Mucosa of descending colon (tissue), 3 donors: Measurements from ENCODE around the gene HSPA12A. TPM values are rescaled to one million over a fixed set of nuclear protein-coding genes. Genes with fewer than 3 reads are reported as not detected.

Experiments used
- ATAC-seq: fragments of 200-7000 bp; cut with Tn5 transposase; one replicate; pipeline ENCODE4 v1.9.1; 2020; ENCODE audit warnings: mild to moderate bottlenecking, moderate library complexity
- DNase-seq, 3 donors: peaks; one replicate each; pipeline ENCODE4 v3.0.0-alpha.2; 2020
- H3K36me3 ChIP-seq: fragments of 200-600 bp; one replicate; pipeline ENCODE4 v1.8.0; 2021; ENCODE audit warnings: low read depth, mild to moderate bottlenecking
- H3K4me1 ChIP-seq: fragments of 200-600 bp; one replicate; pipeline ENCODE4 v1.8.0; 2021; ENCODE audit warnings: low read depth, mild to moderate bottlenecking
- H3K4me3 ChIP-seq: fragments of 200-600 bp; one replicate; pipeline ENCODE4 v1.8.0; 2021; ENCODE audit warnings: mild to moderate bottlenecking
- H3K9me3 ChIP-seq: fragments of 200-600 bp; one replicate; pipeline ENCODE4 v1.8.0; 2021; ENCODE audit warnings: mild to moderate bottlenecking
- intact Hi-C, 2 donors: fragments of 100-400 bp; cut with DNase I in 1 of 2; cut with micrococcal nuclease in 1 of 2; formaldehyde crosslinking; loops; one replicate each; pipeline versions ENCODE4 v1.11.0 to v1.11.1; 2022; cut with DNase I, micrococcal nuclease
- total RNA-seq, 3 donors: library from RNA; stranded (reverse); fragmentation: NEBNext Ultra II Directional in 2 of 3; extraction: Animal tissue kit (Norgen Biotek cat#: 25700) in 2 of 3; gene quantifications; one replicate each; pipeline versions ENCODE4 v1.2.1 to v1.2.4, GENCODE V29; 2021 to 2023
- TF ChIP-seq, protein P1 (sequence below): fragments of 200-600 bp; IDR thresholded peaks from one replicate; pipeline ENCODE4 v1.8.0; 2022; ENCODE audit warnings: antibody characterized with exemption, mild to moderate bottlenecking
- donor health status: DM: no; HTN: no; CAD: no; lungs with moderate emphysema.
- donor health status: DM: no; HTN: no; CAD: no.
- donor health status: DM: no; HTN: yes; CAD: no.

Gene HSPA12A
- total RNA-seq, 3 donors from 2014 or later: 7.7 to 20.6 (median 8.8) TPM

DNA sequence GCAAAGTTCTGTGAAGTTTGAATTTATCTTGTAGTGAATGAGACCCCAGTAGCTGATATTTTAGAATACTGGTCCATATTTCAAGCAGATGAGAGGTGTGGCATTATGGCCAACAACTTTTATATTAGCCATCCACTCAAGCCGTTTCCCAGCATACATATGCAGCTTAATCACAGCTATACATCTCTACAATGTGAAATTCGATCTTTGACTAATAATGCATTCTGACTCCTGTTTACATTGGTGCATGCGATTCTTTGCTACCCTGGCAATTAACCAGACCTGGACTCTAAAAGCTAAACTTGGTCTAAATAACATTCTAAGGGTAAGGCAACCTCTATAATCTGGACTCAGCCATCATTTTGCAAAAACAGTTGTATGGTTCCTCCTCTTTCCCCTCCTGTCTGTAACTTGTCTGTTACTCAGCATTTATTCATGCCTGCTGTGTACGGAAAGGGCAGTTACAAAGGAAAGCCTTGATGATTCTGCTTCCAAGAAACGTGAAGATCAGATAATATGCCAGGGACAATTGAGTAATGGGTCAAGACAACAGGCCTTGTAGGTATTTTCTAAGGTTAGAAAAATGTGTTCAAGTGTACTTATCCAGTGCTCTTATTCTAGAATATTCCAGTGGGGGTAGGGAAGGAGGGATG, 71.0 kb downstream of the HSPA12A start:
- intact Hi-C loops: no loop called here
- Histone ChIP-seq H3K4me1 (no peaks in the 10 kb centered on the region), H3K4me3 (no peak overlapping the region), H3K36me3 (no peaks in the 10 kb centered on the region), H3K9me3 (no peaks in the 10 kb centered on the region)
- ATAC-seq (no peak), DNase-seq (no peak)
- TF ChIP-seq, protein P1, sequence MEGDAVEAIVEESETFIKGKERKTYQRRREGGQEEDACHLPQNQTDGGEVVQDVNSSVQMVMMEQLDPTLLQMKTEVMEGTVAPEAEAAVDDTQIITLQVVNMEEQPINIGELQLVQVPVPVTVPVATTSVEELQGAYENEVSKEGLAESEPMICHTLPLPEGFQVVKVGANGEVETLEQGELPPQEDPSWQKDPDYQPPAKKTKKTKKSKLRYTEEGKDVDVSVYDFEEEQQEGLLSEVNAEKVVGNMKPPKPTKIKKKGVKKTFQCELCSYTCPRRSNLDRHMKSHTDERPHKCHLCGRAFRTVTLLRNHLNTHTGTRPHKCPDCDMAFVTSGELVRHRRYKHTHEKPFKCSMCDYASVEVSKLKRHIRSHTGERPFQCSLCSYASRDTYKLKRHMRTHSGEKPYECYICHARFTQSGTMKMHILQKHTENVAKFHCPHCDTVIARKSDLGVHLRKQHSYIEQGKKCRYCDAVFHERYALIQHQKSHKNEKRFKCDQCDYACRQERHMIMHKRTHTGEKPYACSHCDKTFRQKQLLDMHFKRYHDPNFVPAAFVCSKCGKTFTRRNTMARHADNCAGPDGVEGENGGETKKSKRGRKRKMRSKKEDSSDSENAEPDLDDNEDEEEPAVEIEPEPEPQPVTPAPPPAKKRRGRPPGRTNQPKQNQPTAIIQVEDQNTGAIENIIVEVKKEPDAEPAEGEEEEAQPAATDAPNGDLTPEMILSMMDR: no peak

DNA sequence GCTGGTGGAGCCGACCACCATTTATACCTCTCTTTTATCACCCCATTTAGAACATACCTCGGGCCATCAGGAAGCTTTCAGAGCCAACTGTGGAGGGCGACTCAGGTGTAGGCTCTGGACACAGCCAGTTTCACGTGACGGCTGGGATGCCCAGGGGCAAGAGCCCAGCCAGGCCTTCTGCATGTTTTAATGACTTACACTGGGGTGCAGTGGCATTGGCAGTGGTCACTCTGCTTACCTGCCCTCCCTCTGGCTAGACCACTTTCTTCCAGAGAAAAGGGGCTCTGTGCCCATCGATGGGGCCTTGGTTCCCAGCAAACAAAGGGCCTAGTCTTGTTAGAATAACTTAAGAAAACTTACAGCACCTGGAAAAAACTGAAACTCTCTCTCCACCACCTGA, 71.7 kb downstream of the HSPA12A start:
- H3K9me3 ChIP-seq: no peaks in the 10 kb centered on the region
- H3K4me1 ChIP-seq: no peaks in the 10 kb centered on the region
- H3K36me3 ChIP-seq: no peaks in the 10 kb centered on the region
- no peak overlapping the region for H3K4me3 ChIP-seq
- no peak for ATAC-seq
- DNase-seq: no peak
- intact Hi-C loops: no loop called here
- TF ChIP-seq, protein P1: no peak

DNA sequence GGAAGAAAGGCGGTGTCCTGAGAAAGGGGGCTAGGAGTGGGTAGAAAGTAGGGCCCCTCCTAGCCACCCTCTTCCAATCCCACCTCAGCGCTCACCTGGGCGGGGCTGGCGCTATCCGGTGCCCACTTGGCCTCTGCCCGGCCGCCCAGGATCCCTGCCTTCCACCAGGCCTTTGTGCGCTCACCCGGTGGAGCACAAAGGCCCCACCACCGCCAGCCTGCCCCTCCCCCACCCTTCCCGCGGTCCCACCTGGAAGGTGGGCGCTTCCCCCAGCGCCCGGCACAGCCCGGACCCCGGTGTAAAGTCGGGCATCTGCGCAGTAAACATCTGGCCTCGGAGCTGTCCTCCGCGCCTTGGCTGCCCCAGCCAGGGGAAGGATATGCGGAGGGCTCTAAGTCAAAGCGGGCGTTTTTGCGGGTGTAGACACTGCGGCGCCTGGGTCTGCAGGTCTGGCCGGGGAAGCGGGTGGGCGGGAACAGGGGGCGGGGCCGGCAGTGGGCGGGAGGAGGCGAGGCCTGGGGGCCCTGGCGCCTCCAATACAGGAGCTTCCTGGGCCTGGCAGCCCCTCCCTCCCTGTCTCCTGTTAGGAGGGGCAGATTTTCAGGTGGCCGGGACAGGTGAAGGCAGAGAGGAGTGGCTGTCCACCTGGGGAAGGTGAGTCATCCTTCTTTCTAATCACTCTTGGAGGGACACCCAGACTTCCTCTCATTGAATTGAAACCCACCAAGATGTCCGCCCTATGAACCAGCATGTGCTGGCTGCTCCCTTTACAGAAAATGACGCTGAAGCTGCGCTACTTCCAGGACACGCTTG, 72.3 kb downstream of the HSPA12A start:
- TF ChIP-seq, protein P1: no peak
- peak; percentile 95 for ATAC-seq
- intact Hi-C loops: no loop called here

DNA sequence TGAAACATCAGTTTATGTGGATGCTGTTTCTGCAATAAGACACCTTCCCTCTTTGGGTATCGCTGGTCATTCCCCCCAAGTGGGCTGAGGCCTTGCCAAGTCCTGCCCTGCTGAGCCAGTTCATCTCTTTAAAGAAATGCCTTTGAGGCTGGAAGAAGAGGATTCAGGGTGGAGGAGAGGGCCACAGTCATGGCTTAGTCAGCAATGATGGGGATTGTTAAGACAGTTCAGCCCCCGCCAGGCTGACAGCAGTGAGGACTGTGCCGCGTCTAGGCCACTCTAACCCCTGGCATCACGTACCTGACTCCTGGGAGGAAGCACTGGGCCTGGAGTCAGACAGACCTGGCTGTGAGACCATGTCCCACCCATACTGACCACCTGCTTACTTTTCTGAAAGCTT, 73.3 kb downstream of the HSPA12A start:
- ATAC-seq (no peak), DNase-seq (no peak)
- Histone ChIP-seq H3K9me3 (no peaks in the 10 kb centered on the region), H3K4me1 (no peaks in the 10 kb centered on the region), H3K4me3 (no peak overlapping the region), H3K36me3 (no peaks in the 10 kb centered on the region)
- intact Hi-C loops: no loop called here
- TF ChIP-seq, protein P1: no peak

More for the DNA sequence above, 72.3 kb downstream of the HSPA12A start:
- Histone ChIP-seq H3K36me3 (no peaks in the 10 kb centered on the region), H3K4me1 (no peaks in the 10 kb centered on the region), H3K9me3 (no peaks in the 10 kb centered on the region), H3K4me3 (no peak overlapping the region)
- DNase-seq: peak in 1 of 3 donors; percentile 52

DNA sequence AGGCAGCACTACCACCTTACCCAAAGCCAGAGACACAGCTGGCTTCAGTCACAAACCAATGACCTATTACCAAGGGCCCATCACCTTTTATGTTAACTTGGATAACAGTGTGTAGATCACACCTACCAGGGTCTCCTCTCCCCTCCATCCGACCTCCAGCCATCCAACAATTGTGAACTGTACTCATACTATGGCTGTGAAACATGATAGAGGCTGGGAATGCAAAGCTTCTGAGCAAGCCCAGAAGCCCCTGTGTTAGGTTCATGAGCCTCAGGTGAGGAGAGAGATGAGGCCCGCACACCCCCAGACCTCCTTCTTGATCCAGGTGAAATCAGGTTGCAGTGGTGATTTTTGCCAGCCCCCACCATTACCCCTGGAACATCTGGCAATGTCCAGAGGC, 73.9 kb downstream of the HSPA12A start:
- ATAC-seq: no peak
- intact Hi-C loops: no loop called here
- no peak for DNase-seq
- Histone ChIP-seq H3K4me1 (no peaks in the 10 kb centered on the region), H3K4me3 (no peak overlapping the region), H3K36me3 (no peaks in the 10 kb centered on the region), H3K9me3 (no peaks in the 10 kb centered on the region)
- TF ChIP-seq, protein P1: no peak
